Activated B cell treated with CpG ODN at 0.5 μM for 24 hours (primary cell): Measurements from ENCODE around the gene SEMA3A. TPM values are rescaled to one million over a fixed set of nuclear protein-coding genes. Genes with fewer than 3 reads are reported as not detected.

Source experiments
- ATAC-seq: fragments of 200-7000 bp; cut with Tn5 transposase; one replicate; pipeline ENCODE4 v1.10.0; 2021; ENCODE audit warnings: low read depth, mild to moderate bottlenecking, moderate library complexity
- CTCF ChIA-PET: fragments of 350-600 bp; sonication (Branson Sonifier 250); formaldehyde crosslinking; loops from one replicate; lab custom pipeline; 2021; ENCODE audit warnings: antibody characterized with exemption; lab: Charles Lee
- POLR2A ChIA-PET: fragments of 350-600 bp; sonication (Branson Sonifier 250); formaldehyde crosslinking; loops from one replicate; lab custom pipeline; 2021; ENCODE audit warnings: antibody characterized with exemption; lab: Charles Lee
- DNase-seq: peaks from one replicate; pipeline ENCODE4 v3.0.0; 2022
- H3K27ac Mint-ChIP-seq: one replicate; pipeline ENCODE4 v1.8.0; 2020; ENCODE audit warnings: mixed read lengths
- H3K27me3 Mint-ChIP-seq: one replicate; pipeline ENCODE4 v1.8.0; 2021; ENCODE audit warnings: mixed read lengths
- H3K36me3 Mint-ChIP-seq: one replicate; pipeline ENCODE4 v1.8.0; 2021; ENCODE audit warnings: low read depth, mixed read lengths
- H3K4me1 Mint-ChIP-seq: one replicate; pipeline ENCODE4 v1.8.0; 2021; ENCODE audit warnings: mixed read lengths
- H3K4me3 Mint-ChIP-seq: one replicate; pipeline ENCODE4 v1.8.0; 2020; ENCODE audit warnings: mild to moderate bottlenecking, mixed read lengths
- H3K9me3 Mint-ChIP-seq: one replicate; pipeline ENCODE4 v1.8.0; 2020; ENCODE audit warnings: mixed read lengths
- intact Hi-C: fragments of 100-400 bp; cut with micrococcal nuclease; formaldehyde crosslinking; loops from one replicate; pipeline ENCODE4 v1.15.1; 2024
- total RNA-seq: library from RNA; stranded (reverse); gene quantifications from 2 replicates; pipeline ENCODE4 v1.2.3, GENCODE V29; 2022
- TF ChIP-seq, protein P1 (sequence below): fragments of 200-600 bp; IDR thresholded peaks from one replicate; pipeline ENCODE4 v1.8.0; 2022; ENCODE audit warnings: antibody characterized with exemption, mild to moderate bottlenecking

The SEMA3A gene
- total RNA-seq, 1 donor from 2014 or later = not detected

- intact Hi-C loops = no loop called here
- Mint-ChIP-seq H3K4me3 (no peak overlapping the region), H3K4me1 (no peaks in the 10 kb centered on the region), H3K27ac (no peak overlapping the region), H3K36me3 (no peaks in the 10 kb centered on the region), H3K27me3 (no peaks in the 10 kb centered on the region), H3K9me3 (no peaks in the 10 kb centered on the region)
- ATAC-seq (no peak), DNase-seq (no peak)
- ChIA-PET POLR2A (no interaction called here), CTCF (no interaction called here)
- TF ChIP-seq, protein P1, sequence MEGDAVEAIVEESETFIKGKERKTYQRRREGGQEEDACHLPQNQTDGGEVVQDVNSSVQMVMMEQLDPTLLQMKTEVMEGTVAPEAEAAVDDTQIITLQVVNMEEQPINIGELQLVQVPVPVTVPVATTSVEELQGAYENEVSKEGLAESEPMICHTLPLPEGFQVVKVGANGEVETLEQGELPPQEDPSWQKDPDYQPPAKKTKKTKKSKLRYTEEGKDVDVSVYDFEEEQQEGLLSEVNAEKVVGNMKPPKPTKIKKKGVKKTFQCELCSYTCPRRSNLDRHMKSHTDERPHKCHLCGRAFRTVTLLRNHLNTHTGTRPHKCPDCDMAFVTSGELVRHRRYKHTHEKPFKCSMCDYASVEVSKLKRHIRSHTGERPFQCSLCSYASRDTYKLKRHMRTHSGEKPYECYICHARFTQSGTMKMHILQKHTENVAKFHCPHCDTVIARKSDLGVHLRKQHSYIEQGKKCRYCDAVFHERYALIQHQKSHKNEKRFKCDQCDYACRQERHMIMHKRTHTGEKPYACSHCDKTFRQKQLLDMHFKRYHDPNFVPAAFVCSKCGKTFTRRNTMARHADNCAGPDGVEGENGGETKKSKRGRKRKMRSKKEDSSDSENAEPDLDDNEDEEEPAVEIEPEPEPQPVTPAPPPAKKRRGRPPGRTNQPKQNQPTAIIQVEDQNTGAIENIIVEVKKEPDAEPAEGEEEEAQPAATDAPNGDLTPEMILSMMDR = no peak
Measured at GRCh38 chr7:84134169-84134568, 60.4 kb downstream of the SEMA3A start.

GRCh38 chr7:84125654-84126053 lies 68.9 kb downstream of the SEMA3A start:
- no peaks in the 10 kb centered on the region for H3K36me3 Mint-ChIP-seq
- no peaks in the 10 kb centered on the region for H3K4me1 Mint-ChIP-seq
- TF ChIP-seq, protein P1 = no peak
- no peak for DNase-seq
- POLR2A ChIA-PET = no interaction called here
- no peaks in the 10 kb centered on the region for H3K27me3 Mint-ChIP-seq
- no peaks in the 10 kb centered on the region for H3K9me3 Mint-ChIP-seq
- intact Hi-C loops = no loop called here
- no peak overlapping the region for H3K27ac Mint-ChIP-seq
- CTCF ChIA-PET = no interaction called here
- no peak overlapping the region for H3K4me3 Mint-ChIP-seq
- no peak for ATAC-seq

DNA sequence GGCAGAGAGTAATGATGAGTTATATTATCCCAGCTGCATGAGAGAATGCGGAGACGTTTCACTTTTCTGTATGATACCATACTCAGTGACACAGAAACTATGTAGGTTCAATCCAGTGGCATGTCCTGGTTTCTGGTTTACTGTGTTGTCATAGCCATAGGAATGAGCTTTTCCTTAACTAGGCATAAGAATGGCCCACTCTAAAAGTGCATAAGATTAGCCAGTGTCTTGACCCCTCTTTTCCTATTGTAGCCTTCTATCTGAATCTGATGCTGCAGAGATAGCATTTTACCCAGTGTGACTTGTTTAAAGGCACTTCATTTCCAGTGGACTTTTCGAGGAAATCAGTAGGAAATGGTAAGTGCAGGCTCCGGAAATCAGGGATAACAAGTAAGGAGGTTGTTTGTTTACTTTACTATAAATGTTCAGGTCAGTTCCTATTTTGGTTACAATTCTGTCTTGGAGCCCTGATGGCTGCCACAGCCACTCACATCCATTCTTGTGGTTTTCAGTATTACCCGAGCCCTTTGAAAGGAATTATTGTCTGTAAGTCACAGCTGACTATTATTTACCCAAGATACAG lies 70.5 kb downstream of the SEMA3A start:
- no peak overlapping the region for H3K4me3 Mint-ChIP-seq
- ChIA-PET CTCF (no interaction called here), POLR2A (no interaction called here)
- no peaks in the 10 kb centered on the region for H3K36me3 Mint-ChIP-seq
- no peaks in the 10 kb centered on the region for H3K27me3 Mint-ChIP-seq
- intact Hi-C loops = no loop called here
- no peak for DNase-seq
- TF ChIP-seq, protein P1 = no peak
- H3K4me1 Mint-ChIP-seq = no peaks in the 10 kb centered on the region
- H3K9me3 Mint-ChIP-seq = no peaks in the 10 kb centered on the region
- H3K27ac Mint-ChIP-seq = no peak overlapping the region
- no peak for ATAC-seq

GRCh38 chr7:84122582-84123360 lies 71.8 kb downstream of the SEMA3A start:
- ATAC-seq (no peak), DNase-seq (no peak)
- Mint-ChIP-seq H3K27me3 (no peaks in the 10 kb centered on the region), H3K4me1 (no peaks in the 10 kb centered on the region), H3K4me3 (no peak overlapping the region), H3K27ac (no peak overlapping the region), H3K9me3 (no peaks in the 10 kb centered on the region), H3K36me3 (no peaks in the 10 kb centered on the region)
- CTCF ChIA-PET = no interaction called here
- intact Hi-C loops = no loop called here
- TF ChIP-seq, protein P1 = no peak
- POLR2A ChIA-PET = no interaction called here

- H3K4me1 Mint-ChIP-seq = no peaks in the 10 kb centered on the region
- POLR2A ChIA-PET = no interaction called here
- H3K27ac Mint-ChIP-seq = no peak overlapping the region
- no peak overlapping the region for H3K4me3 Mint-ChIP-seq
- no peak for ATAC-seq
- intact Hi-C loops = no loop called here
- no peaks in the 10 kb centered on the region for H3K36me3 Mint-ChIP-seq
- no peaks in the 10 kb centered on the region for H3K9me3 Mint-ChIP-seq
- CTCF ChIA-PET = no interaction called here
- DNase-seq = no peak
- TF ChIP-seq, protein P1 = no peak
- no peaks in the 10 kb centered on the region for H3K27me3 Mint-ChIP-seq
Measured at GRCh38 chr7:84117304-84117703, 77.3 kb downstream of the SEMA3A start.
